Activated T-helper 2 cell treated with anti-CD3 and anti-CD28 coated beads, Interferon-gamma antibody, Interleukin-2, Interleukin-4, amounts not matched to agents 10 μg/mL and 5 μg/mL and 100 μg/mL, durations not matched to agents 14 hours and 24 hours and 36 hours (primary cell): ENCODE measurements around the gene HRH1. TPM values are rescaled to one million over a fixed set of nuclear protein-coding genes. Genes with fewer than 3 reads are reported as not detected.

Experiments used
- DNase-seq: peaks from one replicate; pipeline ENCODE4 v3.0.0; 2021; ENCODE audit warnings: low spot score
- H3K27ac Mint-ChIP-seq: one replicate; pipeline ENCODE4 v1.8.0; 2021; ENCODE audit warnings: mixed read lengths
- H3K27me3 Mint-ChIP-seq: one replicate; pipeline ENCODE4 v1.8.0; 2021; ENCODE audit warnings: low read depth, mixed read lengths
- H3K36me3 Mint-ChIP-seq: one replicate; pipeline ENCODE4 v1.8.0; 2021; ENCODE audit warnings: low read depth, mixed read lengths
- H3K4me1 Mint-ChIP-seq: one replicate; pipeline ENCODE4 v1.8.0; 2021; ENCODE audit warnings: low read depth, mixed read lengths
- H3K4me3 Mint-ChIP-seq: one replicate; pipeline ENCODE4 v1.8.0; 2021; ENCODE audit warnings: low read depth, mild to moderate bottlenecking, moderate library complexity, mixed read lengths
- H3K9me3 Mint-ChIP-seq: one replicate; pipeline ENCODE4 v1.8.0; 2021; ENCODE audit warnings: mixed read lengths
- intact Hi-C: fragments of 100-400 bp; cut with micrococcal nuclease; formaldehyde crosslinking; loops from one replicate; pipeline ENCODE4 v1.15.1; 2023
- total RNA-seq: library from RNA; stranded (reverse); gene quantifications from 2 replicates; pipeline ENCODE4 v1.2.3, GENCODE V29; 2022

The HRH1 gene
- total RNA-seq, 1 donor from 2014 or later, result 1.3 TPM

DNA sequence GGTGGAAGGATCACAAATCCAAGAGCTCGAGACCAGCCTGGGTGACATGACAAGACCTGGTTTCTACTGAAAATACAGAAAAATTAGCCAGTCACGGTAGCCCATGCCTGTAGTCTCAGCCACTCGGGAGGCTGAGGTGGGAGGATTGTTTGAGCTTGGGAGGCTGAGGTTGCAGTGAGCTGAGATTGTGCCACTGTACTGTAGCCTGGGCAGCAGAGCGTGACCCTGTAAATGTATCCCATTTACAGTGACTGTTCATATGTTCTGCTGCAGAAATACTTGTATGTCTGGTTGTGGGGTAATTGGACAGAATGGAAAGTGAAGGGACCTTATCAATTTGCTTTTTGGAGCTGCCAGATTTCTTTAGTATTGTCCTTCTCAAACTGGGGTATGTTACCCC is 142.8 kb downstream of the HRH1 start:
- H3K9me3 Mint-ChIP-seq, result no peaks in the 10 kb centered on the region
- H3K27ac Mint-ChIP-seq, result no peak overlapping the region
- H3K4me1 Mint-ChIP-seq, result peaks cover 26% of the 10 kb centered on the region
- peaks cover 63% of the 10 kb centered on the region for H3K36me3 Mint-ChIP-seq
- H3K27me3 Mint-ChIP-seq, result no peaks in the 10 kb centered on the region
- DNase-seq, result no peak
- intact Hi-C loops, result no loop called here
- H3K4me3 Mint-ChIP-seq, result no peak overlapping the region

DNA sequence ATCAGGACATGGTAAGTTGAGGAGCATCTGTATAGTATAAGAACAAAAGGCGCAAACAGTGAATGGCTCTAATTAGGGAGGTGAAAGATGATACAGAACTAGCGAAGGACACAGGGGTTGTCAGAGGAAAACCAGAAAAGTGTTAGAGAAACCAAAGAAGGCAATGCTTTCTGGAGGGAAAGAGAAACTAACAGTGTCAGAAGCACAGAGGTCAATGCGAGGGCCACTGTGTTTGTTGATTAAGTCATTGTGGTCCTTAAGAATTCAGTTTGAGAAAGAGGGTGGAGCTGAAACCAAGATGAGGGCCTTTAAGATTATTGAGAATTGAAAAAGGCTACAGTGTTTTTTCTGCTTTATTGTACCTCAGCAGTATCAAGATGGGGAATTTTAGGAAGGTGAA is 146.7 kb downstream of the HRH1 start:
- DNase-seq, result no peak
- H3K27me3 Mint-ChIP-seq, result no peaks in the 10 kb centered on the region
- no peak overlapping the region for H3K4me3 Mint-ChIP-seq
- H3K4me1 Mint-ChIP-seq, result peaks cover 33% of the 10 kb centered on the region
- H3K27ac Mint-ChIP-seq, result peak overlapping the region; percentile 62
- intact Hi-C loops, result loop anchor here (5.0 kb wide), 1 partner anchor 61 kb away; no protein-coding TSS in a partner anchor
- H3K9me3 Mint-ChIP-seq, result no peaks in the 10 kb centered on the region
- H3K36me3 Mint-ChIP-seq, result peaks cover 84% of the 10 kb centered on the region

DNA sequence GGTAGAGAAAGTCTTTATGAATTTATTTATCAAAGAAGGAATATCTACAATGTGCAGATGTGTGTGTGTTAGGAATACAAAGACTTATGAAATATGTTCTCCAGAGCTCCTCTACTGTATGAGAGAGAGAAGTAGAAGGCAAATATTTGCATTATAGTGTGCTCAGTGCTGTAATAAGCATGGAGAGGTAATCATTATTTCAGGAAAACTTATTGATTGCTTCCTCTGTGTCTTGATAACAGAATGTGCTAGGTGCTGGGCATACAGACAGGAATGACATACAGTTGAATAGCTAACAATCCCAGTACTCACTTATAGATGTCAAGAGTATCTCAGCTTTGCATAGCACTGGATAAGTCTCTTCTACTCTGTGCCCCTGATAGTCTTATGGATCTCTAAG is 148.2 kb downstream of the HRH1 start:
- H3K36me3 Mint-ChIP-seq, result peaks cover 86% of the 10 kb centered on the region
- intact Hi-C loops, result loop anchor here (5.0 kb wide), 1 partner anchor 60 kb away; no protein-coding TSS in a partner anchor
- H3K4me1 Mint-ChIP-seq, result peaks cover 44% of the 10 kb centered on the region
- DNase-seq, result no peak
- no peaks in the 10 kb centered on the region for H3K27me3 Mint-ChIP-seq
- no peaks in the 10 kb centered on the region for H3K9me3 Mint-ChIP-seq
- no peak overlapping the region for H3K4me3 Mint-ChIP-seq
- H3K27ac Mint-ChIP-seq, result no peak overlapping the region

DNA sequence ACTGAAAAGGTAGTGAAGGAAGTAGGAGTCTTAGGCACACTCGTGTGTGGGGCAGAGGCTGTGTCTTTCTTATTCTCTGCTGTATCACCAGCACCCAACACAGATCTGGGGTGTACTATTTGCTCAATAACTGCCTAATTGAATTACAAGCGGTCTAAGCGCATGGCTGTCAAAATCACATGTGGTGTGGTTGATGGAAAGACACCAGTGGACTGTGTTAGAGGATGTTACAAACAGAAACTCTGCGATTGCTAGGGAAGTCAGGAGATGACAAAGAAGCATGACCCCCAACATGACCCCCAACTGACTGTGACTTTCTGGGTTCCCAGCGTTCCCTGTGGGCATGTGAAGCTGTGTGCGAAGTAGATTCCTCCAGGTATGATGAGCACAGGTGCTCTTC is 149.9 kb downstream of the HRH1 start:
- Mint-ChIP-seq H3K27ac (no peak overlapping the region), H3K36me3 (peaks cover 84% of the 10 kb centered on the region), H3K4me3 (no peak overlapping the region), H3K4me1 (peaks cover 44% of the 10 kb centered on the region), H3K27me3 (no peaks in the 10 kb centered on the region), H3K9me3 (no peaks in the 10 kb centered on the region)
- intact Hi-C loops, result loop anchor here (5.0 kb wide), 1 partner anchor 58 kb away; no protein-coding TSS in a partner anchor
- no peak for DNase-seq

DNA sequence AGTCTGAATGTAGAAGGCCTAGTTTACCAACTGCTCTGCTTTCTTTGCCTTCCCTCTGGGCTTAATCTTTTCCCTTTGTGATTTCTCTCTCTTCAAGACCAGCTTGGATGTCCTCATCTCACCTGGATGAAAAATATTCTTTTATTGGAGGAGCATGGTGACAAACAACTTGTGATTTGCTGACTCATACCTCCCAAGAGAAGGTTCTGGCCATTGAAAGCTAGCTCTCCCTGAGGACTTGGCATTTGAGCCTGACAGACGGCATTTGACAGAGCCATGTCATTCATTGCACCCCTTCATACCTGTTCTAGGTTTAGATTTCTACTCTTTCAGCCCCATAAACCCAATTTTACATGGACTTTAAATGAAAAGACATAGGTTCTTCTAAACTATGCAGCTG is 151.2 kb downstream of the HRH1 start:
- Mint-ChIP-seq H3K36me3 (peaks cover 81% of the 10 kb centered on the region), H3K27me3 (no peaks in the 10 kb centered on the region), H3K27ac (no peak overlapping the region), H3K4me3 (no peak overlapping the region), H3K4me1 (peaks cover 39% of the 10 kb centered on the region), H3K9me3 (no peaks in the 10 kb centered on the region)
- intact Hi-C loops, result no loop called here
- no peak for DNase-seq

DNA sequence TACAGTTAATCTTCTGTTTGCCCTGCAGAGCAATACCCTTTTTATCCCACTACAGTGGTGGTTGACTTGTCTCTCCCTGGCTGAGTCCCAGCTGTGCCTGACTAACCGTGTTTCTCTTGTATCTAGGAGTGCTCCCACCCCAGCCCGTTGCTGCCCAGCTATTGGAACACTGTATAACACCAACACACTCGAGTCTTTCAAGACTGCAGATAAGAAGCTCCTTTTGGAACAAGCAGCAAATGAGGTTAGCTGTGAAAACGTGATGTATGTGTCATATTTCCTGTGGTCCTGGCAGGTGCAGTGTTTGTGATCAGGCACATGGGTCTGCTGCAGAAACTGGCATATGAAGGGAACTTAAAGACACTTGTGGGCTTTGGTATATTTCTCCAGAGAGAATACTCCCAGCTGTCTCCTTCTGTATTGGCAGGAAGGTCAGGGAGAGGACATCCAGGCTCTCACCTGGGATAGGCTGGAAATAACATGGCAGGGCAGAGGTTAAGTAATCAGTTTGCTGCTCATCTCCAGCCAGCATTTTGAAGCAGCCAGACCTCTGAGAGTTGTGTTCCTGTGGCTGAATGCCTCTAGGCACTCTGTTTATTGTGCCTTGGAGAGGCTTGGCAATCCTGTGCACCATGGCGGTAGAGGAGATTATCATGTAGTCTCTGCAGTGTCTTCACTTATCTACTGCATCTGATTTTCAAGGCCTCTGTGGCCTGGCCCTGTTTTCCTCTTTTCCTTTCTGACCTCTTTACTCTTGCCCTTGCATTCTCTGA is 152.7 kb downstream of the HRH1 start:
- Mint-ChIP-seq H3K4me3 (no peak overlapping the region), H3K27ac (peak overlapping the region; percentile 53), H3K9me3 (no peaks in the 10 kb centered on the region), H3K4me1 (peaks cover 29% of the 10 kb centered on the region), H3K36me3 (peaks cover 76% of the 10 kb centered on the region), H3K27me3 (no peaks in the 10 kb centered on the region)
- DNase-seq, result peak; percentile 27
- intact Hi-C loops, result loop anchor here (2.0 kb wide), 3 partner anchors 16 to 68 kb away; partner anchors contain the start of gene ATG7

DNA sequence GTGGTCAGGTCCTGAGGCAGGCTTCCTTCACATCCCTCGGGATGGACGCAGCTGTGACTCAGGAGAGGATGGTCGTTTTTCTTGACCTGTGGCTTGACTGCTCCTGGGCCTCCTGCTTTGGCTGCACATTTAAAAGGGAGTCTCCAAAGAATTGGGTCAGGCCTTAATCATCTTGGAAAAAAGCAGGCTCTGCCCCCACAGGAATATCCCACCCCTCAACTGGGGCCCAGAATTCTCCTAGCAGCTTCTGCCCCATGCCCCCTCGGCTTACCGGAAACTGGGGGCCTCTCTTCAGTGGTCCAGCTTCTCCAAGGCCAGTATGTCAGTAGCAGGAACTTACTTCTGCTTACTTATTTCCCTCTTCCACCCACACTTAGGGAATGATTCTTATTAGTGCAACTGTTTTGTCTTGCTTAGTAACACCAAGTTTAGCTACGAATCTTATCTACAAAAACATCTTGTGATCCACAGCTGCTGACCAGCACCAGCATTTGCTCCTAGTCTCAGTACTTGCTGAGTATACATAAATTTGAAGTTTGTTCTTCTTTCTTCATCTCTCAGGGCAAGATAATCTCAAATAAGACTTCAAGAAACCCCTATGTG is 153.6 kb downstream of the HRH1 start:
- no peak overlapping the region for H3K27ac Mint-ChIP-seq
- H3K4me1 Mint-ChIP-seq, result peaks cover 29% of the 10 kb centered on the region
- H3K27me3 Mint-ChIP-seq, result no peaks in the 10 kb centered on the region
- H3K4me3 Mint-ChIP-seq, result no peak overlapping the region
- no peak for DNase-seq
- intact Hi-C loops, result loop anchor here (2.0 kb wide), 3 partner anchors 17 to 69 kb away; partner anchors contain the start of gene ATG7
- H3K36me3 Mint-ChIP-seq, result peaks cover 73% of the 10 kb centered on the region
- H3K9me3 Mint-ChIP-seq, result no peaks in the 10 kb centered on the region

DNA sequence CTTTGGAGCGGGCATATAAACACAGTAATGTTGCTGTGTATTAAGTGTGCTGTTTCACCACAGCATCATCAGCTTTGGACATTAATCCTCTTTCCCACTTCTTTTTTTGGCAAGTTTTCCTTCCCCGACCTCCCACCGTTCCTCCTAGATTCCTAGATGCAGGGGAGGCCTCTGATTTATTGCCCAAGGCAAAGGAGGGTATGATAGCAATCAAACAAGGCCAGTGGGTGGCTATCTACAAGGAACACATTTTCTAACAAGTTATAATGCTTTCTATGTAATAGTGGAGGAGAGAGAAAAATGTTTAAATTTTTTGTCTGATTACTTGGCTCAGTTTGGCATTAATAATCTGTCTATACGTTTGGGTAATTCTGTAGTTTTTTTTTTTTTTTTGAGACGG is 156.0 kb downstream of the HRH1 start:
- peaks cover 24% of the 10 kb centered on the region for H3K4me1 Mint-ChIP-seq
- peak overlapping the region; percentile 6 for H3K27ac Mint-ChIP-seq
- intact Hi-C loops, result no loop called here
- no peak for DNase-seq
- H3K36me3 Mint-ChIP-seq, result peaks cover 72% of the 10 kb centered on the region
- H3K27me3 Mint-ChIP-seq, result no peaks in the 10 kb centered on the region
- no peak overlapping the region for H3K4me3 Mint-ChIP-seq
- no peaks in the 10 kb centered on the region for H3K9me3 Mint-ChIP-seq

DNA sequence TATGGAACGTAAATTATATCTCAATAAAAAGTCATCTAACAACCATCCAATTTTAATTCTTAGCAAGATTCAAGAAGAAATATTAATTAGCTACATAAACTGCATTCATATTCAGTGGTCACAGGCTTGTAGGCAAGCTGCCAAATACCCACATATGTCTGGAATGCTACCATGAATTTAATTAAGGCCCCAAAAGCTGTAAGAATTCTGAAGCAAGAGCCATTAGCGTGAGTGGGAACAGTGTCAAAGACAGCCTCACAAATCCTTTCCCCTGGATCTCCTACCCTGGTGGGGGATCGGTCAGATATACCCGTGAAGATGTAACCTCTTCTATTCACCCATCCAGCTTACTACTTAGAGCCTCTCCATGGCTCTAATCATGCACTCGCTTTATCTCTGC is 157.9 kb downstream of the HRH1 start:
- Mint-ChIP-seq H3K27ac (no peak overlapping the region), H3K4me3 (no peak overlapping the region), H3K27me3 (no peaks in the 10 kb centered on the region), H3K36me3 (peaks cover 70% of the 10 kb centered on the region), H3K9me3 (no peaks in the 10 kb centered on the region), H3K4me1 (peaks cover 6% of the 10 kb centered on the region)
- DNase-seq, result no peak
- intact Hi-C loops, result no loop called here

Other genes with a start within 250 kb of the HRH1 start
- gene SLC6A1, start 161.7 kb upstream of the HRH1 start, total RNA-seq, result not detected in 2 replicates
- gene ATG7, start 117.9 kb downstream of the HRH1 start, total RNA-seq, result 44.1 and 45.2 TPM in 2 replicates